HL-60/S4 (cell line): ENCODE results near the gene PEX10.

Experiments
- in situ Hi-C: fragments of 300-500 bp; cut with MboI; formaldehyde crosslinking; loops from 2 replicates; pipeline ENCODE4 v1.14.3; 2022; ENCODE audit warnings: low sequenced_read_pairs

The PEX10 gene

DNA sequence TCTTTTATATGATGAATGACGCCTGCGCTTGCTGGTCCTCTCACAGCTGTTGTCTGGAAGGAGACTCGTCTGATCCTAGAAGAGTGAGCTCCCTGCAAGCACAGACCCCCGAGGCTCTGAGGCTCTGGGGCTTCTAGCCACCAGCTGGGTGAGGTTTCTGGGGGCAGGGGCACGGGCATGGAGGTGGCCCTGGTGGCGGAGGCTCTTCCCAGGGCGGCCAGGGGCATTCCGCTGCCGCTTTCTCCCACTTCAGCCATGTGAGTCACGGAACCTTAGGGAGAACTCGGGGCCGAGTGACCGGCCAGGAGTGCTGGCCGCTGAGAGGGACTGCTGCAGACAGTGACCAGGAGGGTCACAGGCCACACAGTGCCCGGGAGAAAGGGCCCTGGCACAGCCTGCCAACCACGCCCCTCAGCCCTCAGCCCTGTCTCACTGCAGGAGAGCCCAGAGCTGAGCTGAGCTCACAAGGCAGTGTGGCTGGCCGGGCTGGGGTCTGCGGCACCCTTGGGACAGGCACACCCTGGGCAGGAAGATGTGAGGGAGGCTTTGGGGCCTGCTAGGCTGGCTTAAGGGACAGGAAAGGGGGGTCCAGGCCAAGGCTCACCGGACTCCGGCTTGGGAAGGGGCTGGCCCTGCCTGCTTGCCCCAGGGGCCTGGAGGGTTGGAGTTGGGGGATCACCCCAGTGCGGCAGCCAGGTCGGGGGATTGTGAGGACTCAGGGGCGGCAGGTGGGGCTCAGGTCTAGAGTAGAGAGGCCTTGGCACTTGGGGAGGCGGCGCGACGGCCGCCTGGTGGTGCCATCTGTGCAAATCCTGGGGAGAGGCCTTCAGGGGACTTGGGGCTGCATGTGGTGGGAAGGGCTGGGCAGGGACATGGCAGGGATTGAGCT is 56.7 kb downstream of the PEX10 start:
- in situ Hi-C loops: no loop called here

DNA sequence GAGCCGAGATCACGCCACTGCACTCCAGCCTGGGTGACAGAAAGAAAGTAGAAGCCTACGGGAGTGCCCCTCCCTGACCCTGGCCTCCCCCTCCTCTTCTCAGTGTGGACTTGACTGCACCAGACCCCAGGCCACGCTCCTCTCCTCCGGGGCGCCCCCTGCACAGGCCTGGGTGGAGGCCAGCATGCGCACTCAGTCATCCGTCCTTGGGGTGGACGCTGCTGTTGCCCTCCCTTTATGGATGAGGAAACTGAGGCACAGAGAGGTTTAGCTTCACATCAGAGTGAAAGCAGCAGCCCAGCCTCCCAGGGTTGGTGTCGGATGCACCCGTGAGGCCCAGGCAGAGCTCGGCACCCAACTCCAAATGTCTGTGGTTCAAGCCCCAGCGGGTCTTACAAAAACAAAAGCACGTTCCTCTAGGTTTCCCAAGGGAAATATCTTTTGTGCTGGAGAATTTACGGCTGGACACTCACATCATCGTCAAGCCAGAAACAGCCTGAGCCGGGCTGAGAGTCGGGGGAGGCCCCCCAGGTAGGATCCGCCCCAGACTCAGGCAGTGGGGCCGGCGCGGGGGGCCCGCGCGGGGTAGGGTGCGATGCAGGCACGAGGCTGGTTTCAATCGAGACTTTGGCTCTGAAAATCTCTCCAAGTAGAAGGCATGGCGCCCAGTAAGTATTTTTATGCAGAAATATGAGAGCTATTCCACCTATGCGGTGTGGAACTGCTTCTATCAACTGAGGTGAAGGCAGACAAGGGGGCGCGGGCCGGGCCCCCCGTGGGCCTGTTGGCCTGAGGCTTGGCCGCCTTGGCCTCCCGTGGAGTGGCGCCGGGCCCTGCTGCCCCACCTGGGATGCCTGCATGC is 57.6 kb downstream of the PEX10 start:
- in situ Hi-C loops: no loop called here
